ENCODE results near the gene RAB7B.

Gene RAB7B

DNA sequence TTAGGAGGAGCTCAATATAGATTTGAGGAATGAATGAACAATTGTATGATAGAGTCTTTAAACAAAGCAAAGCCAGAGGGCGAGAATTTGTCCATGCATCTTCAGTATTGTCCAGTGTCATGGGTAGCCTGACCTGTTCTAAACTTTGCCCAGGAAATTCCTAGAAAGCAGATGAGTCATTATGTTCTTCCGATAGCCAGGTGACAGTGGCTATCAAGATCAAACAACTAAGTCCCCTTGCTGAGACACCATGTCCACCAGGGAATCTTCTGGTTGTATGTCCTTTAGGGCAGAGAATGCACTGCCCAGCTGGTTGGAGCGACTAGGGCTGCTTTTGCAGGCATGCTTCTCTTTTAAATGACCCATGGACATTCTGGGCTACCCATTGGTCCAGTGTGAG, 58.1 kb downstream of the RAB7B start:
- no peak for DNase-seq

DNA sequence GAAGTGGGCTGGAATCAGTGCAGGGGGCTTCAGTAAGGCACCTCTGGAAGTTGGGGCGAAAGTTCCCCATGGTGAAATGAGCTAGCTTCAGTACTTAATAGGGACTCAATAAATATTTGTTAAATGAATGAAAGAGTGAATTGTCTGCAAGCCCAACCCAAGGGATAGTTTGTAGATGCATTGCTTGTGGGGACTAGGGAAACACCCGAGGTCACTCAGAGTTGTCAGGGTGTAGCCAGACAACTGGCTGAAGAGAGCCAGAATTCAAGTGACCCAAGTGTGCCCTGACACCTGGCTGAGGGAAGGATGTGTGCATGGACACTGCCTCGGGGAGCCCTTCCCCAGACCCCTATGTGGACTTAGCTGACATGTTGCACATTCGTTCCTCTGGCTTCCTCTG, 58.7 kb downstream of the RAB7B start:
- no peak for DNase-seq

GRCh38 chr1:205943245-205943644, 60.0 kb downstream of the RAB7B start, which contains the start of gene SLC26A9:
Gene SLC26A9 (minus strand): TSS chr1:205943456. CDS start chr1:205935820, 7,636 bp downstream.
- no peak for DNase-seq

GRCh38 chr1:205942631-205943159, 60.5 kb downstream of the RAB7B start:
- DNase-seq = peak; percentile 4

DNA sequence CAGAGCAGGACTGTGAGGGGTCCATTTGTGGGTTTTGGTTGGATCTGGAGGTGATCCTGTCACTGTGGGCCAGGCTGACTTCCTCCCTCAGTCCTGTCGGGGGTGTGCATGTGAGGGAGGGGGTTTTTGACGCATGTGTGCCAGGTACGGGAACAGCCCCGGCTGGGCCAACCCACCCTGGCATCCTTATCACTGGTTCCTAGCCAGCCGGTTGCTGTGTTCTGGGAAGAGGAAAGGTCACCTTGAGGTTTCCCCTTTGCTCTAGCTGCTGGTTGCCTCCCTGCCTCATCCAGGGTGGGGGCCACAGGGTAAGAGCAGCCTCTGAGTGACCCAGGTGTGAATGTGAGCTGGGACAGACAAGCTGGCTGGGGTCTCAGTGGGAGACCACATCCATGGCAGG, 62.5 kb downstream of the RAB7B start:
- no peak for DNase-seq

GRCh38 chr1:205939690-205940330, 63.4 kb downstream of the RAB7B start:
- no peak for DNase-seq

DNA sequence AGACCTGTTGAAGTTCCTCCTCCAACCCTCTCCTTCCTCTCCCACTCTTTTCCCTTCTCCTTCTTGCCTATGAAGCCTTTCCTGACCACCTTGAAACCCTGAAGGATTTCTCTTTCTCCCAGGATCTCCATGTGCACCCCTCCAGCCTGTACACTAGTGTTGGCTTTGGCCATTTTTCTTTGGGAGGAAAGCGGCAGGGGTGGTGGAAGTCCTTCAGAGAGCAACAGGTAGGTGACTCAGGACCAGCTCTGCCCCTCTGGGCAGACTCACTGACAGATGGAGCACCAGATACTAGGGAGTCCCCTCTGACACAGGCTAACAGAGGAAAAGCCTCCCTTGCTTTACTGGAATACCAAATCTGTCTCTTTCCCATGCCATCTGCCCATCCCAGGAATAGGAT, 64.5 kb downstream of the RAB7B start:
- DNase-seq = no peak

DNA sequence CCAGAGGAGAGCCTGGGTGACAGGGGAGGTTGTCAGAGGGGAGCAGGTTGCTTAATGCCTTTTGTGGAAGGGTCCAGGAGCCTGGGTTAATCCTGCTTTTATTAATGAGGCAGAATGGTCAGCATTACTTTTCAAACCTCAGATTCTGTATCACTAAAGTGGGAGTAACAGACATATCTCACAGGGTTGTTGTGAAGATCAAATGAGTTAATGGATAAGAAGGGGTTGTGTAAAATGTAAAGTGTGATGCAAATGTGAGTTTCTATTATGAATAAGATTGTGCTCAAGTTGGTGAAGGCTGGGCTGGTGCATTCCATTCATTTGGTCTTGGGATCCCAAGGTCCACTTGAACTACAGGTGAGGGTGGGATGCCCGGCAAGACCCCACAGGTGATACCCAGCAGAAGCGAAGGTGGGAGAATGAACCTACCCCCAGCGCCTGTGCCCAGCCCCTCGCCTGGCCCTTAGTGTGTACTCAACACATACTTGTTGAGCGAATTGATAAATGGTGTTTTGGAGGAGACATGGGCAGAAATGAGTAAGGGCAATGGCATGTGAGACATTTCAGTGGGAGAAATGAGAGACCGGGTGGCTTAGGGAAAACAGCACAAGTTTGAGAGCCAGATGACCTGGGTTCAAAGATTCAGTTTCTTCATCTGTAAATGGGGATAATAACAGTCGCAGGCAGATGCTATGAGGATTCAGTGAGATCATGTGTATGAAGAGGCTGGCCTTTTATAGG, 66.2 kb downstream of the RAB7B start:
- DNase-seq = no peak

GRCh38 chr1:205936311-205936710, 66.9 kb downstream of the RAB7B start:
- no peak for DNase-seq

- no peak for DNase-seq
Observed at GRCh38 chr1:205935869-205936268, 67.3 kb downstream of the RAB7B start.

- no peak for DNase-seq
Observed at GRCh38 chr1:205934788-205935187, 68.4 kb downstream of the RAB7B start.

DNA sequence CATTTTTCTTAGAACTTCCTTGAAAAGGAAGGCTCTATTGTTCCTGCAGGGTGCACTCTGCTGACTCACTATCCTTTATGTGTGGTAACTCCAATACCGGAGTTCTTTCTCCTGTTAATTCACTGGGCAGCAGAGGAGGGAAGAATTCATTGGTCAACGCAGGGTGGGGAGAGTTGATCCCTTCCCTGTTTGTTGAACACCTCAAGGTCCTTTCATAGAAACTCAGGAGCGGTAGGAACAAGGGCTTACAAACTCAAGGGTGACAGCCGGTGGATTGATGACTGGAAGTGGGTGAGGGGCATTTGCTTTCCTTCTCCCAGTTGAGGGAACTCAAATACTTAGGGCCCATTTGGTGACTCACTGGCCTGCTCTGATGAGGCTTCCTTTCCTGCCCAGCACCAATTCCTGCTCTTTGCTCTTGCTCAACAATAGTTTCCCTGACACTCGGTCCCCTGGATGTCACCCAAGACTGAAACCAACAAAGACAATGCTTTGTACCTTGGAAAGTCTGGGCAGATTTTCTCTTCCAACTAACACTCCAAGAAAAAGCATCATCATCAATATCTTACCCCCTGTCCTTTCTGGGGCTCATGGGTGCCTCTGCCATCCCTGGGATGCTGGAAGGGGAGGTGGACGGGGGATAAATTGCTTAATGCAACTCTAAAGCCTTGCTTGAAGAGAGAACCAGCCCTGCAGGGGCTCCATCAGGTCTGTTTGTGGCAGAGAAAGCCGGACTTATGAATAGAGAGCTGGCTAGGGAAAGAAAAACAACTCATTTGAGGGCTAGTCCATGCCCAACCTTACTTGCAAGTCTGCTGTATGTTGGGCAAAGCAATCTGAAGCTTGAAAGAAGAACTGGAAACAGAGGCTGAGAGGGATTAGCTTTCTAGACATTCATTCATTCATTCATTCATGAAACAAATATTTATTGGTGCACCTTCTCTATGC, 69.2 kb downstream of the RAB7B start:
- peak; percentile 56 for DNase-seq

GRCh38 chr1:205932776-205933175, 70.4 kb downstream of the RAB7B start:
- no peak for DNase-seq

DNA sequence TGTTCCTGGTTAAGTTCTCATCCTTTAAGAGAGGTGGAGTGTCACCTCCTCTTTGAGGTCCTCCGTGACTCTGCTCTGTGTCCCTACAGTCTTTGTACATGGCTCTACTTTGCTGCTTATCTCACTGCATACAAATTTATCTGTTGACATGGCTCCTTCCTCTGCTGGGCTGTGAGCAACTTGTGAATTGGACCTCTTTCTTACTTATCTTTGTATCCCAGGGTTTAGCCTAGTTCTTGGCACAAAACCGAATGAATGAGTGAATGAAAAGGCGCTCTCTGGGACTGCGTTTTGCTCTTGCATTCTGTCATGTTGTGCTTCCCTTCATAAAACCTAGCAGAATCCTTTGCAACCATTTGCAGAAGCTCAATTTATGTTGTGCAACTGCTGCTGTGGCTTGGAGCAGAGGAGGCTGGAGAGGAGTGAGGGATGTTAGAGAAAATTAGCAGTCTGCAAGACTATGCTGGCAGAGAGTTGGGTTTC, 72.4 kb downstream of the RAB7B start:
- DNase-seq = peak; percentile 79

GRCh38 chr1:205930195-205930577, 73.0 kb downstream of the RAB7B start:
- DNase-seq = no peak

- DNase-seq = peak; percentile 47
Observed at GRCh38 chr1:205929496-205930194, 73.5 kb downstream of the RAB7B start.

DNA sequence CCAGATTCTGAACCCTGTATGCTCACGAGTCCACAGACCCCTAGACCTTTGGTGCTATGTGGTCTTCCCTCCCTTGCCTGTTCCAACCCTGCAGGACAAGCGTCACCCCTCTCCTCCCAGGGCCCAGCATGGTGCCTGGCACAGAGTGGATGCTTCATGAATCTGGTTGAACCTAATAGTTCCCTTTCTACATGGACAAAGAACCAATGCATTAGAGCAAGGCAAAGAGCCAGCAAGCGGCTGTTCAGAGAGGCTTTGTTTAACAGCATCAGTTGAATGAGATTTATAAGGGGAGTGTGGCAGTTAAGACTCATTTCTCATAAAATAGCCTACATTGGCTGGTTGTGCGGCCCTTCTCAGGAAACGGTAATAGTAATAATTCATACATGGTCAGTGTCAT, 74.9 kb downstream of the RAB7B start:
- no peak for DNase-seq

GRCh38 chr1:205927676-205928075, 75.5 kb downstream of the RAB7B start:
- DNase-seq = no peak

DNA sequence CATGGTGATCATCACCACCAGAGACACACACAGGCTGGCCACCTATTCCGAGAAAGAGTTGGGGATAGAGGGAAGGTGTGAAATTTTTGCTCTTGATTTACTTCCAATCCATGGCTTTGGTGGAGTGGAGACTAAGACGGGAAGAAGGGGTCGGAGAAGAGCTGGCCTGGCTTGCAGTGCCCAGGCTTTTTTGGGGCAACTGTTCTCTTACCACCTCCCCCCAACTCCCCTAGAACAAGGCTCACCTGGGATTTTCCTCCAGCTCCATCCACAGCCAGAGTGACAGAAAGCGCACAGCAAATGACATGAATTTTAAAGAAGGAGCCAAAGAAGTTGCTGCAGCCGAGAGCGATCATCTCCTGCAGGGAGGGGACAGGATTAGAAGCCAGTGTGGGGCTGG, 75.9 kb downstream of the RAB7B start:
- no peak for DNase-seq

Data from MV-4-11 (cell line).